NCI-H524 treated with DMSO at 0.1 percent for 48 hours (cell line): ENCODE measurements around the gene GGA2.
"Not testable (repeated sequence)": the region's sequence is repeated elsewhere in the genome, so short reads cannot be mapped to it uniquely, and the experiment has no call there.

Experiments
- DNase-seq: peaks from one replicate; lab custom pipeline; 2025; lab: John Stamatoyannopoulos, UW

Gene GGA2, protein sequence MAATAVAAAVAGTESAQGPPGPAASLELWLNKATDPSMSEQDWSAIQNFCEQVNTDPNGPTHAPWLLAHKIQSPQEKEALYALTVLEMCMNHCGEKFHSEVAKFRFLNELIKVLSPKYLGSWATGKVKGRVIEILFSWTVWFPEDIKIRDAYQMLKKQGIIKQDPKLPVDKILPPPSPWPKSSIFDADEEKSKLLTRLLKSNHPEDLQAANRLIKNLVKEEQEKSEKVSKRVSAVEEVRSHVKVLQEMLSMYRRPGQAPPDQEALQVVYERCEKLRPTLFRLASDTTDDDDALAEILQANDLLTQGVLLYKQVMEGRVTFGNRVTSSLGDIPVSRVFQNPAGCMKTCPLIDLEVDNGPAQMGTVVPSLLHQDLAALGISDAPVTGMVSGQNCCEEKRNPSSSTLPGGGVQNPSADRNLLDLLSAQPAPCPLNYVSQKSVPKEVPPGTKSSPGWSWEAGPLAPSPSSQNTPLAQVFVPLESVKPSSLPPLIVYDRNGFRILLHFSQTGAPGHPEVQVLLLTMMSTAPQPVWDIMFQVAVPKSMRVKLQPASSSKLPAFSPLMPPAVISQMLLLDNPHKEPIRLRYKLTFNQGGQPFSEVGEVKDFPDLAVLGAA

GRCh38 chr16:23510164-23510914, at the start of gene GGA2:
Gene GGA2 (minus strand): TSS chr16:23510494. CDS start chr16:23510411, 83 bp downstream.
- peak; percentile 18 for DNase-seq

- no peak for DNase-seq
Measured at GRCh38 chr16:23557779-23558702, 47.7 kb upstream of the GGA2 start.

GRCh38 chr16:23556881-23557778, 46.8 kb upstream of the GGA2 start, which contains the start of the genes EARS2 and UBFD1:
Gene EARS2 (minus strand): TSS chr16:23557350. CDS start chr16:23557343, 7 bp downstream.
Gene UBFD1 (plus strand): TSS chr16:23557727. CDS start chr16:23557743, 16 bp downstream.
- peak; percentile 92 for DNase-seq

DNA sequence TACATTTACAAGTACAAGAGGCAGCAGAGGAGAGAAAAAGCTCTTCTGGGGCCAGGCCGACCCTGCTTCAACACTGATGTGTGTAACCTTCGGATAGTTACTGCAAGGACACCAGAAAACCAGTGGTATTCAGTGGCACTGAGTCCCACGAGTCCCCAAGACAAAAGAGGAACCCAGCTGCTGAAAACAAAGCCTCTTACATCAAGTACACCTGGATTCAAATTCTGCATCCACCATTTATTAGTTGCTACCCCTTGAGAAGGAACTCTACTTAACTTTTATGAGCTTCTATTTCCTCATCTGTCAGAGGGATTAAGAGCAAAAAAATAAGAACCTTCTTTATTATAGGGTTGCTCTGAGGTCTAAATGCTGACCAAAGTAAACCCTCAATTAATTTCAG, 44.2 kb upstream of the GGA2 start:
- no peak for DNase-seq

DNA sequence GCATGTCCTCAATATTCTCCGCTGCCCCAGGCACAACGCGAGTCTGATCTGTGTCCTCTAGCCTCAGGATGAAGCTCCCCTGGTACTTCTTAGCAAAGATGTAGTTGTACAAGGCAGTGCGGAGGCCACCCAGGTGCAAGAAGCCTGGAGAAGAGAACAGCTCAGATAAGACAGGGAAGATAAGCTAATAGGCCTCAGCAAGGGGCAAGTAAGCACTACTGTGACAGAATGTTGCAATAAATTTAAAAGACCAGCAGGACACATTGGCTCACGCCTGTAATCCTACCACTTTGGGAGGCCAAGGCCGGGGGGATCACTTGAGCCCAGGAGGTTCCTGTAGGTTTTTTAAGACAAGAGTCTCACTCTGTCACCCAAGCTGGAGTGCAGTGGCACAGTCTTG, 41.9 kb upstream of the GGA2 start:
- DNase-seq = no peak

GRCh38 chr16:23549938-23550337, 39.6 kb upstream of the GGA2 start:
- DNase-seq = no peak

DNA sequence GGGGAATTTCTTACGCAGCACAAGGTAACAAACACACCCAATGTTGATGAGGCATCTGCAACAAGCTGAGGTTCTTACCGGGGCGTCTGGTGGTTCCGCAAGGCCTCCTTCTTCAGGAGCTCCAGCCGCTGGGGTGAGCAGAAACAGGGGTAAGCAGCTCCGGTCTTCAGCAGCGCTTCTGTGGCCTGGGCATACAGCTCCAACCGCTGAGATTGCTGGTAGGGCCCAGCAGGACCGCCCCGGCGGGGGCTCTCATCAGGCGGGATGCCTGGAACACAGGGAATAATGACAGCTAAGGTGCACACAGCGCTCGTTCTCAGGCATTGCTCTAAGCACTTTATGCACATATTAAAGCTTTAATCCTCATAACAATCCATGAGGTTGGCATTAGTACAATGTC, 34.1 kb upstream of the GGA2 start:
- DNase-seq = no peak

- DNase-seq = not testable (repeated sequence)
Measured at GRCh38 chr16:23540817-23541178, 30.5 kb upstream of the GGA2 start.

GRCh38 chr16:23539984-23540816, 29.9 kb upstream of the GGA2 start:
- no peak for DNase-seq

- no peak for DNase-seq
Measured at GRCh38 chr16:23538919-23539278, 28.6 kb upstream of the GGA2 start.

- no peak for DNase-seq
Measured at GRCh38 chr16:23537390-23537789, 27.1 kb upstream of the GGA2 start.

- no peak for DNase-seq
Measured at GRCh38 chr16:23535901-23536300, 25.6 kb upstream of the GGA2 start.

GRCh38 chr16:23534868-23535860, 24.9 kb upstream of the GGA2 start:
- DNase-seq = no peak

DNA sequence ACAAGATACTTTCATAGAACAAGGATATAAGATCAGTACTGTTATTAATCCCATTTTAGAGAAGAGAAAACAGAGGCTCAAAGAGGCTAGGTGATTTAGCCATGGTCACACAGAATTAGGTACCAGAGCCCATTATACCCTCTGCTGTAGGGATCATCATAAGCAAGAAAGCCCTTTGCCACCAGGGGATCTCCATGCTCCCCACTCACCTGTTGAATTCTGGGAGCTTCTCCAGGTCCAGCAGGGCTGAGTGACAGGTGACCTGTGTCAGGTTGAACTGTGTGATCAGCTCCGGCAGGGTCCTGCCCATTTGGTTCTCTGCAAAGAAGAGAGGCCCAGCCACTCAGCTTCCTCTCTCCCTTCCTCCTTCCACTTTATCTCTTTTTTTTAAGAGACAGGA, 22.2 kb upstream of the GGA2 start:
- no peak for DNase-seq

DNA sequence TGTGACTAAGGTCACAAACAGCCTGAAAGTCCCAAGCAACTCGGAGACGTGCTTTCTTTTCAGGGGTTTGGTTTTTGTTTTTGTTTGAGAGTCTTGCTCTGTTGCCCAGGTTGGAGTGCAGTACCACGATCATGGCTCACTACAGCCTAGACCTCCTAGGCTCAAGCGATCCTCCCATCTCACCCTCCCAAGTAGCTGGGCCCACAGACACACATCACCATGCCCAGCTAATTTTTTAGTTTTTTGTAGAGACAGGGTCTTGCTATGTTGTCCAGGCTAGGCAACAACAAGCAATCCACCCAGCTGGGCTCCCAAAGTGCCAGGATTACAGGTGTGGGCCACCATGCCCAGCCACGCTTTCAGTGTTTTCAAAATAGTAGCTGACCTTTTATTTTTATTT, 19.8 kb upstream of the GGA2 start:
- DNase-seq = no peak

- DNase-seq = no peak
Measured at GRCh38 chr16:23528644-23529310, 18.5 kb upstream of the GGA2 start.

- DNase-seq = no peak
Measured at GRCh38 chr16:23527961-23528643, 17.8 kb upstream of the GGA2 start.
